Esophagus (tissue), 2 donors: ENCODE measurements around the gene GRPR. TPM values are rescaled to one million over a fixed set of nuclear protein-coding genes. Genes with fewer than 3 reads are reported as not detected.
"Not testable (repeated sequence)": the region's sequence is repeated elsewhere in the genome, so short reads cannot be mapped to it uniquely, and the experiment has no call there.

ENCODE experiments used
- H3K27ac ChIP-seq, 2 donors: one replicate each; pipeline ENCODE4 v1.5.1; 2013; ENCODE audit warnings: low read depth in 2 of 2, mild to moderate bottlenecking in 2 of 2, inconsistent platforms in 1 of 2, low read length in 1 of 2, moderate library complexity in 1 of 2
- H3K27me3 ChIP-seq, 2 donors: one replicate each; pipeline ENCODE4 v1.6.1; 2013; ENCODE audit warnings: low read length in 2 of 2, control low read depth in 1 of 2, mild to moderate bottlenecking in 1 of 2; ENCODE audit not compliant: insufficient read depth in 2 of 2, control insufficient read depth in 1 of 2
- H3K36me3 ChIP-seq, 2 donors: one replicate each; pipeline ENCODE4 v1.6.1; 2013; ENCODE audit warnings: low read length in 1 of 2; ENCODE audit not compliant: control insufficient read depth in 2 of 2, insufficient read depth in 2 of 2
- H3K4me1 ChIP-seq, 2 donors: one replicate each; pipeline ENCODE4 v1.6.1; 2013; ENCODE audit warnings: low read length in 1 of 2; ENCODE audit not compliant: control insufficient read depth in 2 of 2, insufficient read depth in 2 of 2
- H3K4me3 ChIP-seq, 2 donors: one replicate each; pipeline ENCODE4 v1.5.1; 2013; ENCODE audit warnings: low read length in 2 of 2, mild to moderate bottlenecking in 2 of 2, low read depth in 1 of 2, moderate library complexity in 1 of 2
- H3K9me3 ChIP-seq, 2 donors: one replicate each; pipeline ENCODE4 v1.6.1; 2013; ENCODE audit warnings: mild to moderate bottlenecking in 2 of 2, low read depth in 1 of 2, low read length in 1 of 2, moderate library complexity in 1 of 2; ENCODE audit not compliant: control insufficient read depth in 2 of 2, insufficient read depth in 1 of 2
- WGBS, 2 donors: extraction: QIAGEN DNeasy Blood & Tissue Kit; methylation state at CpG; one replicate each; pipeline ENCODE4 v1.1.7; 2013; 5-methylcytosine and 5-hydroxymethylcytosine counted together
- polyA plus RNA-seq, 2 donors: library from polyadenylated mRNA; stranded (reverse); fragments of 200-250 nt; gene quantifications; one replicate each; pipeline ENCODE4 v1.2.3, GENCODE V29; 2013
- donor health status: healthy with polysubstance abuse.
- donor health status: Bipolar disorder and iron deficiency.

GRPR gene
- polyA plus RNA-seq, 2 donors = 0.04 to 0.08 TPM

GRCh38 chrX:16167181-16167580 lies 43.8 kb downstream of the GRPR start, which contains the start of gene MAGEB17:
MAGEB17 (plus strand) TSS chrX:16167481; CDS start chrX:16170383, 2,902 bp downstream.
- Histone ChIP-seq H3K4me3 (no peak within 1 kb of the TSS), H3K27me3 (peaks cover 0 to 6% of the 10 kb centered on the region in 2 donors), H3K27ac (no peak within 1 kb of the TSS), H3K9me3 (no peaks in the 10 kb centered on the region), H3K4me1 (no peaks in the 10 kb centered on the region), H3K36me3 (no peaks in the 10 kb centered on the region)
- WGBS, 2 donors = 53 to 76% methylated on average over 5 of the region's 5 CpGs

- Histone ChIP-seq H3K4me3 (no peak overlapping the region), H3K36me3 (no peaks in the 10 kb centered on the region), H3K4me1 (no peaks in the 10 kb centered on the region), H3K27me3 (peaks cover 0 to 6% of the 10 kb centered on the region in 2 donors), H3K9me3 (no peaks in the 10 kb centered on the region), H3K27ac (no peak overlapping the region)
- WGBS, 2 donors = 90 to 95% methylated on average over 9 of the region's 9 CpGs
Measured at GRCh38 chrX:16171039-16171438, 47.7 kb downstream of the GRPR start.

DNA sequence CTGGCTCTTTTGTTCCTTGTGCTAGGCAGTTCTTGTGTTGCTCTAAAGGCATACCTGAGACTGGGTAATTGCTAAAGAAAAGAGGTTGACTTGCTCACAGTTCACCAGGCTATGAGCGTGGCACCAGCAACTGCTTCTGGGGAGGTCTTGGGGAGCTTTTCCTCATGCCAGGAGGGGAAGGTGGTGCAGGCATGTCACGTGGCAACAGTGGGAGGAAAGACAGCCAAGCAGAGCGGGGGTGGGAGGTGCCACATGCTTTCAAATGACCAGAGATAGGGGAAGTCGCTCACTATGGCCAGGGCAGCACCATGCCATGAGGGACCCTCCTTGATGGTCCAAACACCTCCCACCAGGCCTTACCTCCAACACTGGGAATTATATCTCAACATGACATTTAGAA lies 48.6 kb downstream of the GRPR start:
- Histone ChIP-seq H3K9me3 (no peaks in the 10 kb centered on the region), H3K27ac (no peak overlapping the region), H3K36me3 (no peaks in the 10 kb centered on the region), H3K4me3 (no peak overlapping the region), H3K4me1 (no peaks in the 10 kb centered on the region), H3K27me3 (peaks cover 0 to 6% of the 10 kb centered on the region in 2 donors)
- WGBS, 2 donors = 81 to 90% methylated on average over 4 of the region's 4 CpGs

- H3K4me3 ChIP-seq = no peak overlapping the region
- H3K9me3 ChIP-seq = no peaks in the 10 kb centered on the region
- no peaks in the 10 kb centered on the region for H3K36me3 ChIP-seq
- H3K27ac ChIP-seq = no peak overlapping the region
- peaks cover 0 to 2% of the 10 kb centered on the region in 2 donors for H3K27me3 ChIP-seq
- H3K4me1 ChIP-seq = no peaks in the 10 kb centered on the region
- WGBS, 2 donors = 98 to 100% methylated on average over 3 of the region's 3 CpGs
Measured at GRCh38 chrX:16172391-16172790, 49.0 kb downstream of the GRPR start.

DNA sequence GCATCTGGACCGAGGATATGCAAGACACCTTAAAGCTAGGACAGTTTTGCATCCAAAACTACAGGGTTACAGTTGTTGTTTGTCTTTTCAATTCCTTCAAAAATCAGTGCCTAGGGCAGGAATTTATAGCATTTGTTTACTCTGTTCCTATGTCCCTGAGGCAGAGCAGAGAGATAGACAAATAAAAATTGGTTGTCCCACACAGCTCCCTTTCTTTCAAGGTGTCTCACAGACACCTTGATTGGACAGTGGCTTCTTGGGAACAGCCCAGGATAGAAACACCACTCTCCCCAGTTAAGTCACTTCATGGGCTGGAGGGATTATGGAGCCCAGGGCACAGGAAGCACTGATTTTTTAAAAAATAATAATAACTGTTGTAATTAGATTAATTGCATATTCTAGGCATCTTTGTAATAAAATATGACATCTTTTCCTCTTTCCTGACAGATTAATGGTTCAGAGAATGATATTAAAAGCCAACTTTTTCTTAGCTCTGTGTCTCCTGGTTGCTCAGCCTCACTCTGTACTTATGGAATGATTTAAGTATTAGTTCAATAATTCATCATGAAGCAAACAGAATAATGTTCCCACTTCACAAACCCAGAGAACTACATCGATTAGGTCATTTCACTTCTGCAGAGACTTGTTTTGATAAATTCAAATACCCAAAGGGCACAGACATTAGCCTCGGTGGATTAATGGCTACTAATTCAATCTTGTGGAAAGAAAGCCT lies 52.1 kb downstream of the GRPR start:
- Histone ChIP-seq H3K27ac (no peak overlapping the region), H3K36me3 (no peaks in the 10 kb centered on the region), H3K9me3 (no peaks in the 10 kb centered on the region), H3K4me1 (no peaks in the 10 kb centered on the region), H3K27me3 (no peaks in the 10 kb centered on the region), H3K4me3 (no peak overlapping the region)
- WGBS, 2 donors = 36 to 46% methylated on average over 3 of the region's 3 CpGs

DNA sequence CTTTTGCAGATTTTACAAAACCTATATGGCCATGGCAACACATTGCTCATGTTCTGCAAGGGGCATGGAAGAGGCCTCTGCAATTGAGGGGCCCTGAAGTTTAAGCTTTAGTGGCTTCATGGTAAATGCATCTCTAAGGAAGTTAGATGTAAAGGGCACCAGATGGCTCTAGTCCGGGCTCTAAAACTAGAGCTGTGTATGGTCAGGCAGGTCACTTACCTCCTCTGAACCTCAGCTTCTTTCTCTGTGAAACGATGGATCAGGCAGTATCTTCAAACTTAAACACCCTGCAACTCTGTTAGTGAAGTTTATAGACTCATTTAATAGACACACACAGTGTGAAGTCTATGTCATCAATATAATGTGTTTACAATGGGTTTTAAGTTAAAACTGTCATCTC lies 53.9 kb downstream of the GRPR start:
- 40 to 50% methylated on average over 2 of the region's 2 CpGs for WGBS, 2 donors
- no peaks in the 10 kb centered on the region for H3K27me3 ChIP-seq
- no peaks in the 10 kb centered on the region for H3K4me1 ChIP-seq
- no peak overlapping the region for H3K27ac ChIP-seq
- no peaks in the 10 kb centered on the region for H3K9me3 ChIP-seq
- no peaks in the 10 kb centered on the region for H3K36me3 ChIP-seq
- H3K4me3 ChIP-seq = no peak overlapping the region

DNA sequence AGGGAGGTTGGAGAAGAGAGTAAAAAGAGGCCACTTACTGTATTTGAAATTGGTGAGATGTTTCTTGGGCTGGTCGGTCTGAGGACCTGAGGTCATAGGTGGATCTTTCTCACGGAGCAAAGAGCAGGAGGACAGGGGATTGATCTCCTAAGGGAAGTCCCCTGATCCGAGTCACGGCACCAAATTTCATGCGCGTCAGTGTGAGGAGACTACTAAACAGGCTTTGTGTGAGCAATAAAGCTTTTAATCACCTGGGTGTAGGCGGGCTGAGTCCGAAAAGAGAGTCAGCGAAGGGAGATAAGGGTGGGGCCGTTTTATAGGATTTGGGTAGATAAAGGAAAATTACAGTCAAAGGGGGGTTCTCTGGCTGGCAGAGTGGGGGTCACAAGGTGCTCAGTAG lies 60.5 kb downstream of the GRPR start:
- not testable (repeated sequence) for H3K36me3 ChIP-seq, H3K9me3 ChIP-seq
- 72 to 81% methylated on average over 9 to 10 of the region's 10 CpGs for WGBS, 2 donors

DNA sequence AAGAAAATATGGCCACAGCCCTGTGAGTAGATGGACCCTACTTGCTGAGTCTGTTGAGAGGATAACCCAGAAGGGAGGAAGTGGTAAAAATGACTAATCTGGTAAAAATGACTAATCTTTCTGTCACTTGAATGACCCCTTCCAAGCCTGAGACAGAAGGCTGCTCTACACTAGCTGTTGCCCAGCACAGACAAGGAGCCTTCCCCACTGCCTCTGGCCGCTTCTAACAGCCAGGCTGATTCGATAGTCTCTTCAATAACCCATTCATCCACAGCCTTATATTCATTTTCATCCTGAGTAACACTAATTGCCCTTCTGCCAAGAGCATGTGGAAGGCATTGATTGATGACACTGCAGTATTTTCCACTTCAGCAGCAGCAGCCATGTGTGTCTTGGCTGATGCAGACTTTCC lies 62.4 kb downstream of the GRPR start:
- H3K36me3 ChIP-seq = no peaks in the 10 kb centered on the region
- H3K27me3 ChIP-seq = no peaks in the 10 kb centered on the region
- WGBS, 2 donors = 35 to 49% methylated on average over 2 of the region's 2 CpGs
- no peaks in the 10 kb centered on the region for H3K4me1 ChIP-seq
- H3K9me3 ChIP-seq = no peaks in the 10 kb centered on the region
- H3K27ac ChIP-seq = no peak overlapping the region
- H3K4me3 ChIP-seq = no peak overlapping the region

More for the DNA sequence above, 60.5 kb downstream of the GRPR start:
- H3K4me1 ChIP-seq, H3K4me3 ChIP-seq, H3K27me3 ChIP-seq, H3K27ac ChIP-seq: not testable (repeated sequence)

- Histone ChIP-seq H3K36me3 (no peaks in the 10 kb centered on the region), H3K9me3 (no peaks in the 10 kb centered on the region), H3K4me3 (no peak overlapping the region), H3K4me1 (no peaks in the 10 kb centered on the region), H3K27ac (no peak overlapping the region), H3K27me3 (no peaks in the 10 kb centered on the region)
- 43 to 61% methylated on average over 3 of the region's 3 CpGs for WGBS, 2 donors
Measured at GRCh38 chrX:16186380-16187007, 63.1 kb downstream of the GRPR start.
